Activated naive CD8-positive, alpha-beta T cell treated with anti-CD3 and anti-CD28 coated beads for 36 hours (primary cell): ENCODE results near the gene RSPRY1. TPM values are rescaled to one million over a fixed set of nuclear protein-coding genes. Genes with fewer than 3 reads are reported as not detected.
"Not testable (repeated sequence)": the region's sequence is repeated elsewhere in the genome, so short reads cannot be mapped to it uniquely, and the experiment has no call there.

Source experiments
- DNase-seq: peaks from one replicate; pipeline ENCODE4 v3.0.0; 2021
- H3K27ac Mint-ChIP-seq: one replicate; pipeline ENCODE4 v1.8.0; 2022; ENCODE audit warnings: mild to moderate bottlenecking, moderate library complexity, mixed read lengths
- H3K27me3 Mint-ChIP-seq: one replicate; pipeline ENCODE4 v1.8.0; 2022; ENCODE audit warnings: mild to moderate bottlenecking, mixed read lengths
- H3K36me3 Mint-ChIP-seq: one replicate; pipeline ENCODE4 v1.8.0; 2021; ENCODE audit warnings: mild to moderate bottlenecking, mixed read lengths
- H3K4me1 Mint-ChIP-seq: one replicate; pipeline ENCODE4 v1.8.0; 2021; ENCODE audit warnings: mixed read lengths
- H3K4me3 Mint-ChIP-seq: one replicate; pipeline ENCODE4 v1.8.0; 2022; ENCODE audit warnings: mild to moderate bottlenecking, moderate library complexity, mixed read lengths
- H3K9me3 Mint-ChIP-seq: one replicate; pipeline ENCODE4 v1.8.0; 2022; ENCODE audit warnings: mixed read lengths
- total RNA-seq, 2 experiments: library from RNA; stranded (reverse); gene quantifications; one replicate each; pipeline ENCODE4 v1.2.3, GENCODE V29; 2021

RSPRY1 gene
- total RNA-seq, 2 experiments from 2014 or later = 27.2 to 30.5 TPM

GRCh38 chr16:57188711-57189002 is 2.5 kb downstream of the RSPRY1 start:
- H3K36me3 Mint-ChIP-seq = peaks cover 14% of the 10 kb centered on the region

GRCh38 chr16:57189527-57189926 is 3.4 kb downstream of the RSPRY1 start:
- not testable (repeated sequence) for H3K36me3 Mint-ChIP-seq, DNase-seq, H3K9me3 Mint-ChIP-seq, H3K27ac Mint-ChIP-seq, H3K4me3 Mint-ChIP-seq, H3K27me3 Mint-ChIP-seq
- peaks cover 49% of the 10 kb centered on the region for H3K4me1 Mint-ChIP-seq

More at GRCh38 chr16:57188711-57189002, 2.5 kb downstream of the RSPRY1 start:
- Mint-ChIP-seq H3K27ac (peak overlapping the region; percentile 45), H3K27me3 (no peaks in the 10 kb centered on the region), H3K4me3 (peak overlapping the region; percentile 7), H3K9me3 (peaks cover 2% of the 10 kb centered on the region), H3K4me1 (peaks cover 52% of the 10 kb centered on the region)
- DNase-seq = no peak

- H3K36me3 Mint-ChIP-seq = peaks cover 11% of the 10 kb centered on the region
- H3K4me1 Mint-ChIP-seq = peaks cover 47% of the 10 kb centered on the region
- H3K27me3 Mint-ChIP-seq = no peaks in the 10 kb centered on the region
- no peak for DNase-seq
- H3K4me3 Mint-ChIP-seq = no peak overlapping the region
- no peak overlapping the region for H3K27ac Mint-ChIP-seq
- no peaks in the 10 kb centered on the region for H3K9me3 Mint-ChIP-seq
Observed at GRCh38 chr16:57190136-57190535, 4.0 kb downstream of the RSPRY1 start.

- H3K9me3 Mint-ChIP-seq = no peaks in the 10 kb centered on the region
- H3K27ac Mint-ChIP-seq = no peak overlapping the region
- no peaks in the 10 kb centered on the region for H3K27me3 Mint-ChIP-seq
- peaks cover 13% of the 10 kb centered on the region for H3K36me3 Mint-ChIP-seq
- no peak for DNase-seq
- H3K4me1 Mint-ChIP-seq = peaks cover 47% of the 10 kb centered on the region
- no peak overlapping the region for H3K4me3 Mint-ChIP-seq
Observed at GRCh38 chr16:57191056-57191571, 5.0 kb downstream of the RSPRY1 start.

GRCh38 chr16:57192146-57192545 is 6.0 kb downstream of the RSPRY1 start:
- no peak for DNase-seq
- H3K9me3 Mint-ChIP-seq = no peaks in the 10 kb centered on the region
- H3K36me3 Mint-ChIP-seq = peaks cover 17% of the 10 kb centered on the region
- no peaks in the 10 kb centered on the region for H3K27me3 Mint-ChIP-seq
- H3K4me3 Mint-ChIP-seq = no peak overlapping the region
- H3K4me1 Mint-ChIP-seq = peaks cover 49% of the 10 kb centered on the region
- H3K27ac Mint-ChIP-seq = no peak overlapping the region

- DNase-seq = no peak
- Mint-ChIP-seq H3K36me3 (peaks cover 17% of the 10 kb centered on the region), H3K4me1 (peaks cover 45% of the 10 kb centered on the region), H3K27me3 (no peaks in the 10 kb centered on the region), H3K27ac (no peak overlapping the region), H3K9me3 (no peaks in the 10 kb centered on the region), H3K4me3 (no peak overlapping the region)
Observed at GRCh38 chr16:57192720-57193486, 6.8 kb downstream of the RSPRY1 start.

GRCh38 chr16:57194512-57194911 is 8.4 kb downstream of the RSPRY1 start:
- Mint-ChIP-seq H3K4me3 (no peak overlapping the region), H3K27me3 (no peaks in the 10 kb centered on the region), H3K9me3 (no peaks in the 10 kb centered on the region), H3K27ac (no peak overlapping the region), H3K36me3 (peaks cover 17% of the 10 kb centered on the region), H3K4me1 (peaks cover 41% of the 10 kb centered on the region)
- no peak for DNase-seq

GRCh38 chr16:57196286-57196685 is 10.2 kb downstream of the RSPRY1 start:
- H3K36me3 Mint-ChIP-seq = peaks cover 11% of the 10 kb centered on the region
- no peak overlapping the region for H3K4me3 Mint-ChIP-seq
- H3K4me1 Mint-ChIP-seq = peaks cover 30% of the 10 kb centered on the region
- no peaks in the 10 kb centered on the region for H3K27me3 Mint-ChIP-seq
- H3K9me3 Mint-ChIP-seq = no peaks in the 10 kb centered on the region
- DNase-seq = no peak
- H3K27ac Mint-ChIP-seq = no peak overlapping the region

- Mint-ChIP-seq H3K27ac (no peak overlapping the region), H3K9me3 (no peaks in the 10 kb centered on the region), H3K27me3 (no peaks in the 10 kb centered on the region), H3K4me3 (no peak overlapping the region), H3K36me3 (peaks cover 11% of the 10 kb centered on the region), H3K4me1 (peaks cover 29% of the 10 kb centered on the region)
- DNase-seq = no peak
Observed at GRCh38 chr16:57196753-57197152, 10.6 kb downstream of the RSPRY1 start.

- H3K27me3 Mint-ChIP-seq, H3K4me3 Mint-ChIP-seq, DNase-seq, H3K27ac Mint-ChIP-seq, H3K9me3 Mint-ChIP-seq: not testable (repeated sequence)
- H3K36me3 Mint-ChIP-seq = peaks cover 11% of the 10 kb centered on the region
- peaks cover 13% of the 10 kb centered on the region for H3K4me1 Mint-ChIP-seq
Observed at GRCh38 chr16:57200321-57200720, 14.2 kb downstream of the RSPRY1 start.

- not testable (repeated sequence) for H3K27me3 Mint-ChIP-seq, DNase-seq, H3K9me3 Mint-ChIP-seq, H3K27ac Mint-ChIP-seq, H3K4me3 Mint-ChIP-seq
- peaks cover 11% of the 10 kb centered on the region for H3K36me3 Mint-ChIP-seq
- H3K4me1 Mint-ChIP-seq = peaks cover 13% of the 10 kb centered on the region
Observed at GRCh38 chr16:57200926-57201325, 14.8 kb downstream of the RSPRY1 start.

- Mint-ChIP-seq H3K4me1 (peaks cover 11% of the 10 kb centered on the region), H3K4me3 (no peak overlapping the region), H3K9me3 (no peaks in the 10 kb centered on the region), H3K27ac (no peak overlapping the region), H3K36me3 (peaks cover 5% of the 10 kb centered on the region), H3K27me3 (no peaks in the 10 kb centered on the region)
- DNase-seq = no peak
Observed at GRCh38 chr16:57202095-57202886, 16.2 kb downstream of the RSPRY1 start.

- peaks cover 9% of the 10 kb centered on the region for H3K4me1 Mint-ChIP-seq
- DNase-seq = no peak
- no peaks in the 10 kb centered on the region for H3K9me3 Mint-ChIP-seq
- H3K27me3 Mint-ChIP-seq = no peaks in the 10 kb centered on the region
- no peak overlapping the region for H3K4me3 Mint-ChIP-seq
- H3K27ac Mint-ChIP-seq = no peak overlapping the region
- peaks cover 7% of the 10 kb centered on the region for H3K36me3 Mint-ChIP-seq
Observed at GRCh38 chr16:57203451-57203850, 17.3 kb downstream of the RSPRY1 start.

- H3K4me3 Mint-ChIP-seq = no peak overlapping the region
- no peaks in the 10 kb centered on the region for H3K9me3 Mint-ChIP-seq
- no peaks in the 10 kb centered on the region for H3K27me3 Mint-ChIP-seq
- peaks cover 7% of the 10 kb centered on the region for H3K4me1 Mint-ChIP-seq
- H3K27ac Mint-ChIP-seq = no peak overlapping the region
- H3K36me3 Mint-ChIP-seq = peaks cover 10% of the 10 kb centered on the region
- no peak for DNase-seq
Observed at GRCh38 chr16:57204675-57205074, 18.5 kb downstream of the RSPRY1 start.

GRCh38 chr16:57208926-57209325 is 22.8 kb downstream of the RSPRY1 start:
- H3K9me3 Mint-ChIP-seq = no peaks in the 10 kb centered on the region
- H3K36me3 Mint-ChIP-seq = peaks cover 32% of the 10 kb centered on the region
- DNase-seq = no peak
- H3K4me1 Mint-ChIP-seq = no peaks in the 10 kb centered on the region
- H3K4me3 Mint-ChIP-seq = no peak overlapping the region
- H3K27me3 Mint-ChIP-seq = no peaks in the 10 kb centered on the region
- no peak overlapping the region for H3K27ac Mint-ChIP-seq
